Adipocyte (in vitro differentiated cells): ENCODE data around the gene SEMA4G.

Source experiments
- DNase-seq: peaks from one replicate; pipeline ENCODE4 v3.0.0-alpha.2; 2015; ENCODE audit warnings: low read depth
- H3K27me3 ChIP-seq: replicated peaks from 2 replicates; pipeline ENCODE4 v1.7.0; 2013; ENCODE audit warnings: mild to moderate bottlenecking, low read length, moderate library complexity; ENCODE audit not compliant: control insufficient read depth, insufficient read depth
- H3K36me3 ChIP-seq: 2 replicates; pipeline ENCODE4 v1.7.0; 2013; ENCODE audit warnings: low read length, mild to moderate bottlenecking, moderate library complexity; ENCODE audit not compliant: control insufficient read depth, insufficient read depth, severe bottlenecking
- H3K4me1 ChIP-seq: 2 replicates; pipeline ENCODE4 v1.7.0; 2013; ENCODE audit warnings: mild to moderate bottlenecking, low read length, moderate library complexity; ENCODE audit not compliant: control insufficient read depth, insufficient read depth
- H3K4me3 ChIP-seq: 2 replicates; pipeline ENCODE4 v1.7.0; 2013; ENCODE audit warnings: mild to moderate bottlenecking, low read length, moderate library complexity
- H3K9ac ChIP-seq: 2 replicates; pipeline ENCODE4 v1.7.0; 2013; ENCODE audit warnings: mild to moderate bottlenecking, low read length, moderate library complexity
- H3K9me3 ChIP-seq: 2 replicates; pipeline ENCODE4 v1.7.0; 2013; ENCODE audit warnings: mild to moderate bottlenecking, low read length, moderate library complexity; ENCODE audit not compliant: control insufficient read depth

Gene SEMA4G

GRCh38 chr10:101011517-101012423 lies 42.5 kb downstream of the SEMA4G start:
- no peak overlapping the region for H3K9ac ChIP-seq

GRCh38 chr10:101012525-101013364 lies 43.4 kb downstream of the SEMA4G start:
- no peaks in the 10 kb centered on the region for H3K27me3 ChIP-seq
- no peaks in the 10 kb centered on the region for H3K9me3 ChIP-seq
- peaks cover 23% of the 10 kb centered on the region for H3K4me1 ChIP-seq
- peak overlapping the region; percentile 25 for H3K4me3 ChIP-seq
- peak overlapping the region; percentile 50 for H3K9ac ChIP-seq
- DNase-seq: peak; percentile 97
- no peaks in the 10 kb centered on the region for H3K36me3 ChIP-seq

More at GRCh38 chr10:101011517-101012423, 42.5 kb downstream of the SEMA4G start:
- H3K4me1 ChIP-seq: peaks cover 29% of the 10 kb centered on the region
- DNase-seq: peak; percentile 47
- peaks cover 8% of the 10 kb centered on the region for H3K36me3 ChIP-seq
- no peaks in the 10 kb centered on the region for H3K27me3 ChIP-seq
- no peaks in the 10 kb centered on the region for H3K9me3 ChIP-seq
- no peak overlapping the region for H3K4me3 ChIP-seq

GRCh38 chr10:101013365-101013825 lies 44.1 kb downstream of the SEMA4G start:
- H3K36me3 ChIP-seq: no peaks in the 10 kb centered on the region

GRCh38 chr10:101014230-101014884 lies 45.1 kb downstream of the SEMA4G start:
- no peak overlapping the region for H3K9ac ChIP-seq
- H3K9me3 ChIP-seq: no peaks in the 10 kb centered on the region
- no peak overlapping the region for H3K4me3 ChIP-seq
- peaks cover 4% of the 10 kb centered on the region for H3K27me3 ChIP-seq
- peak; percentile 89 for DNase-seq
- H3K4me1 ChIP-seq: peaks cover 18% of the 10 kb centered on the region
- no peaks in the 10 kb centered on the region for H3K36me3 ChIP-seq

More at GRCh38 chr10:101013365-101013825, 44.1 kb downstream of the SEMA4G start:
- Histone ChIP-seq H3K4me1 (peaks cover 18% of the 10 kb centered on the region), H3K9ac (peak overlapping the region; percentile 36), H3K9me3 (no peaks in the 10 kb centered on the region), H3K27me3 (no peaks in the 10 kb centered on the region), H3K4me3 (peak overlapping the region; percentile 25)
- no peak for DNase-seq

GRCh38 chr10:101014966-101015581 lies 45.8 kb downstream of the SEMA4G start:
- no peaks in the 10 kb centered on the region for H3K9me3 ChIP-seq
- peaks cover 18% of the 10 kb centered on the region for H3K4me1 ChIP-seq
- H3K27me3 ChIP-seq: peaks cover 4% of the 10 kb centered on the region
- no peak overlapping the region for H3K4me3 ChIP-seq
- DNase-seq: peak; percentile 62
- no peak overlapping the region for H3K9ac ChIP-seq
- no peaks in the 10 kb centered on the region for H3K36me3 ChIP-seq

- H3K36me3 ChIP-seq: no peaks in the 10 kb centered on the region
- H3K4me3 ChIP-seq: no peak overlapping the region
- peaks cover 18% of the 10 kb centered on the region for H3K4me1 ChIP-seq
- H3K27me3 ChIP-seq: peaks cover 4% of the 10 kb centered on the region
- H3K9ac ChIP-seq: no peak overlapping the region
- no peak for DNase-seq
- H3K9me3 ChIP-seq: no peaks in the 10 kb centered on the region
These were observed 46.3 kb downstream of the SEMA4G start for GRCh38 chr10:101015582-101015973.

- H3K36me3 ChIP-seq: no peaks in the 10 kb centered on the region
- H3K4me3 ChIP-seq: no peak overlapping the region
- peaks cover 4% of the 10 kb centered on the region for H3K27me3 ChIP-seq
- no peak overlapping the region for H3K9ac ChIP-seq
- peaks cover 18% of the 10 kb centered on the region for H3K4me1 ChIP-seq
- H3K9me3 ChIP-seq: no peaks in the 10 kb centered on the region
- DNase-seq: no peak
These were observed 47.5 kb downstream of the SEMA4G start for GRCh38 chr10:101016814-101017213.

- Histone ChIP-seq H3K36me3 (no peaks in the 10 kb centered on the region), H3K27me3 (peaks cover 4% of the 10 kb centered on the region), H3K4me1 (peaks cover 10% of the 10 kb centered on the region), H3K9ac (no peak overlapping the region), H3K9me3 (no peaks in the 10 kb centered on the region), H3K4me3 (no peak overlapping the region)
- DNase-seq: no peak
These were observed 48.9 kb downstream of the SEMA4G start for GRCh38 chr10:101018118-101018599.

GRCh38 chr10:101018600-101019439 lies 49.5 kb downstream of the SEMA4G start:
- Histone ChIP-seq H3K9me3 (no peaks in the 10 kb centered on the region), H3K4me1 (peaks cover 5% of the 10 kb centered on the region), H3K27me3 (peaks cover 6% of the 10 kb centered on the region), H3K36me3 (no peaks in the 10 kb centered on the region), H3K4me3 (no peak overlapping the region), H3K9ac (peak overlapping the region; percentile 39)
- peak; percentile 90 for DNase-seq
